ENCODE data around the gene FMNL2.
A peak's percentile ranks its signal among the peaks of the same experiment; 100 is the strongest.

FMNL2 gene

GRCh38 chr2:152475982-152476381, 141.0 kb downstream of the FMNL2 start:
- Histone ChIP-seq H3K9ac (ENCODE audit: insufficient read length) (no peak overlapping the region), H3K4me3 (no peak overlapping the region), H3K9me3 (ENCODE audit: low read depth, low read length) (no peaks in the 10 kb centered on the region), H3K36me3 (ENCODE audit: insufficient read depth, low read length) (no peaks in the 10 kb centered on the region), H3K27ac (no peak overlapping the region)
- TF ChIP-seq FOXP2 (optimal IDR thresholded peaks at IDR 0.05; ENCODE audit: control extremely low read depth, extremely low read length, insufficient read depth) = no peak
- TF ChIP-seq EZH2 (IDR thresholded peaks at IDR 0.05) = no peak
- no peak for TF ChIP-seq POLR2AphosphoS5 (IDR thresholded peaks at IDR 0.05; ENCODE audit: borderline replicate concordance, low read depth, low read length)
- no peak for DNase-seq (ENCODE audit: low read depth, low spot score)

- H3K36me3 ChIP-seq (ENCODE audit: insufficient read depth, low read length) = no peaks in the 10 kb centered on the region
- H3K9ac ChIP-seq (ENCODE audit: insufficient read length) = no peak overlapping the region
- H3K4me3 ChIP-seq = no peak overlapping the region
- H3K27ac ChIP-seq = no peak overlapping the region
- H3K9me3 ChIP-seq (ENCODE audit: low read depth, low read length) = no peaks in the 10 kb centered on the region
- TF ChIP-seq POLR2AphosphoS5 (IDR thresholded peaks at IDR 0.05; ENCODE audit: borderline replicate concordance, low read depth, low read length) (no peak), EZH2 (IDR thresholded peaks at IDR 0.05) (no peak), FOXP2 (optimal IDR thresholded peaks at IDR 0.05; ENCODE audit: control extremely low read depth, extremely low read length, insufficient read depth) (no peak)
- no peak for DNase-seq (ENCODE audit: low read depth, low spot score)
Measured at GRCh38 chr2:152477347-152478092, 142.5 kb downstream of the FMNL2 start.

GRCh38 chr2:152479282-152479681, 144.3 kb downstream of the FMNL2 start:
- Histone ChIP-seq H3K4me3 (no peak overlapping the region), H3K36me3 (ENCODE audit: insufficient read depth, low read length) (no peaks in the 10 kb centered on the region), H3K9ac (ENCODE audit: insufficient read length) (no peak overlapping the region), H3K27ac (no peak overlapping the region), H3K9me3 (ENCODE audit: low read depth, low read length) (no peaks in the 10 kb centered on the region)
- TF ChIP-seq POLR2AphosphoS5 (IDR thresholded peaks at IDR 0.05; ENCODE audit: borderline replicate concordance, low read depth, low read length) = no peak
- TF ChIP-seq FOXP2 (optimal IDR thresholded peaks at IDR 0.05; ENCODE audit: control extremely low read depth, extremely low read length, insufficient read depth) = no peak
- no peak for TF ChIP-seq EZH2 (IDR thresholded peaks at IDR 0.05)
- DNase-seq (ENCODE audit: low read depth, low spot score) = no peak

- H3K27ac ChIP-seq = peak overlapping the region; percentile 87
- peak overlapping the region; percentile 37 for H3K4me3 ChIP-seq
- H3K9ac ChIP-seq (ENCODE audit: insufficient read length) = no peak overlapping the region
- no peak for DNase-seq (ENCODE audit: low read depth, low spot score)
- H3K9me3 ChIP-seq (ENCODE audit: low read depth, low read length) = no peaks in the 10 kb centered on the region
- H3K36me3 ChIP-seq (ENCODE audit: insufficient read depth, low read length) = no peaks in the 10 kb centered on the region
- TF ChIP-seq FOXP2 (optimal IDR thresholded peaks at IDR 0.05; ENCODE audit: control extremely low read depth, extremely low read length, insufficient read depth) (no peak), EZH2 (IDR thresholded peaks at IDR 0.05) (no peak), POLR2AphosphoS5 (IDR thresholded peaks at IDR 0.05; ENCODE audit: borderline replicate concordance, low read depth, low read length) (no peak)
Measured at GRCh38 chr2:152480821-152481399, 145.9 kb downstream of the FMNL2 start.

GRCh38 chr2:152481881-152482583, 147.1 kb downstream of the FMNL2 start:
- peak overlapping the region; percentile 87; the same call in 1 of the 2 replicates for H3K27ac ChIP-seq
- H3K36me3 ChIP-seq (ENCODE audit: insufficient read depth, low read length) = no peaks in the 10 kb centered on the region
- H3K9ac ChIP-seq (ENCODE audit: insufficient read length) = no peak overlapping the region
- no peaks in the 10 kb centered on the region for H3K9me3 ChIP-seq (ENCODE audit: low read depth, low read length)
- no peak for TF ChIP-seq POLR2AphosphoS5 (IDR thresholded peaks at IDR 0.05; ENCODE audit: borderline replicate concordance, low read depth, low read length)
- TF ChIP-seq EZH2 (IDR thresholded peaks at IDR 0.05) = no peak
- no peak for TF ChIP-seq FOXP2 (optimal IDR thresholded peaks at IDR 0.05; ENCODE audit: control extremely low read depth, extremely low read length, insufficient read depth)
- no peak for DNase-seq (ENCODE audit: low read depth, low spot score)
- H3K4me3 ChIP-seq = no peak overlapping the region

GRCh38 chr2:152483276-152484063, 148.5 kb downstream of the FMNL2 start:
- H3K9ac ChIP-seq (ENCODE audit: insufficient read length) = no peak overlapping the region
- no peak for DNase-seq (ENCODE audit: low read depth, low spot score)
- no peak overlapping the region; the same call in 1 of the 2 replicates for H3K27ac ChIP-seq
- H3K36me3 ChIP-seq (ENCODE audit: insufficient read depth, low read length) = no peaks in the 10 kb centered on the region
- no peaks in the 10 kb centered on the region for H3K9me3 ChIP-seq (ENCODE audit: low read depth, low read length)
- no peak overlapping the region for H3K4me3 ChIP-seq
- TF ChIP-seq EZH2 (IDR thresholded peaks at IDR 0.05) = no peak
- TF ChIP-seq POLR2AphosphoS5 (IDR thresholded peaks at IDR 0.05; ENCODE audit: borderline replicate concordance, low read depth, low read length) = no peak
- TF ChIP-seq FOXP2 (optimal IDR thresholded peaks at IDR 0.05; ENCODE audit: control extremely low read depth, extremely low read length, insufficient read depth) = no peak

GRCh38 chr2:152485954-152486736, 151.2 kb downstream of the FMNL2 start:
- DNase-seq (ENCODE audit: low read depth, low spot score) = no peak
- Histone ChIP-seq H3K27ac (peak overlapping the region; percentile 86), H3K36me3 (ENCODE audit: insufficient read depth, low read length) (no peaks in the 10 kb centered on the region), H3K9me3 (ENCODE audit: low read depth, low read length) (no peaks in the 10 kb centered on the region), H3K9ac (ENCODE audit: insufficient read length) (peak overlapping the region; percentile 38), H3K4me3 (peak overlapping the region; percentile 65)
- TF ChIP-seq POLR2AphosphoS5 (IDR thresholded peaks at IDR 0.05; ENCODE audit: borderline replicate concordance, low read depth, low read length) (no peak), FOXP2 (optimal IDR thresholded peaks at IDR 0.05; ENCODE audit: control extremely low read depth, extremely low read length, insufficient read depth) (no peak), EZH2 (IDR thresholded peaks at IDR 0.05) (no peak)
